HEK293 (cell line): ENCODE results near the gene TRAK1.

ENCODE experiments used
- CTCF ChIP-seq: fragments of 450-650 bp; formaldehyde crosslinking; IDR thresholded peaks from 2 replicates; pipeline ENCODE4 v1.5.1; 2016; ENCODE audit warnings: missing biosample characterization, missing genetic modification characterization
- REST ChIP-seq: fragments of 450-650 bp; formaldehyde crosslinking; IDR thresholded peaks from 2 replicates; pipeline ENCODE4 v1.5.1; 2016; ENCODE audit warnings: missing biosample characterization, missing genetic modification characterization
- TRIM28 ChIP-seq: IDR thresholded peaks from 2 replicates; pipeline ENCODE4 v1.6.1; 2011; ENCODE audit warnings: low read length, control low read depth, borderline replicate concordance

- no peak for TF ChIP-seq CTCF (tag by site-specific recombination)
- TF ChIP-seq REST (tag by site-specific recombination): no peak
- TF ChIP-seq TRIM28: no peak
These were observed 35.9 kb upstream of the TRAK1 start for GRCh38 chr3:42055291-42055690.
